ENCODE results near the gene PRPSAP2.
"Not testable (repeated sequence)": the region's sequence is repeated elsewhere in the genome, so short reads cannot be mapped to it uniquely, and the experiment has no call there.

The PRPSAP2 gene

DNA sequence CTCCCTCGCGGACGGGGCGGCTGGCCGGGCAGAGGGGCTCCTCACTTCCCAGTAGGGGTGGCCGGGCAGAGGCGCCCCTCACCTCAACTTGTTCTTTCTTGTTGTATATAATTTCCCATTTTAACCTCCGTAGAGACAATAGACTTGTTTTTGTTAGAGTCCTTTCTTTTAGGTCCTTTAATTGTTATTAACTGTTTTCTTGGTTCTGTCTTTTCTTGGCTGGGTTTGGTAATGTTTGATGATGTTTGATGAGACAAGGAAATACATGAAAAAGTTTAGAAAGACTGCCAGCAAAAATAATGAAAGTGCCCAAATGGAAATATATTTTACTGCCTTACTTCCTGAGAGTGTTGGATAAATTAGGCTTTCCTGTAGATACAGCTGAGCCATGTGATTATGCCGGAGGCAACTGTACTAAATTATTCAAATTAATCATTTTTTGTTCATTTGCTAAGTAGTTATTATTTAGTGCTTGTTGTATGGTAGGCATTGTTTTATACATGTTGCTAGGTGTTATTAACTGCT lies 30.9 kb downstream of the PRPSAP2 start:
- in situ Hi-C loops (cut with MboI; ENCODE audit: low sequenced_read_pairs), result no loop called here

DNA sequence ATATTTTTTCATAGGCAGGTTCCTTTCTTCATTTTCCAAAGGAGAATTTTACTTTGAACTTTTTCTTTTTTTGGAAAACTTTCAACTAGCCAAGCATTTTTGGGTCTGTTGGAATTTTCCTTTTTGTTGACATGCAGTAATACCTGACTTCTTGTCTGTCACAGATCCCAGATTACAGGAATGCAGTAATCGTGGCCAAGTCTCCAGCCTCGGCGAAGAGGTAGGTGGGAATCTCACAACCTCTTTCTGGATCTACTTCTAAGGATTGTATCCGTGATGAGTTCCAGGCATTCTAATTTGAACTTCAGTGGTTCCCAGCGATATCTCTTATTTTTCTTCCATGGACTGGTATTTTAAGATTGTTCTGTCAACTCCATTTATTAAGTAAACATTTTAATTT lies 31.7 kb downstream of the PRPSAP2 start:
- in situ Hi-C loops (cut with MboI; ENCODE audit: low sequenced_read_pairs), result no loop called here

DNA sequence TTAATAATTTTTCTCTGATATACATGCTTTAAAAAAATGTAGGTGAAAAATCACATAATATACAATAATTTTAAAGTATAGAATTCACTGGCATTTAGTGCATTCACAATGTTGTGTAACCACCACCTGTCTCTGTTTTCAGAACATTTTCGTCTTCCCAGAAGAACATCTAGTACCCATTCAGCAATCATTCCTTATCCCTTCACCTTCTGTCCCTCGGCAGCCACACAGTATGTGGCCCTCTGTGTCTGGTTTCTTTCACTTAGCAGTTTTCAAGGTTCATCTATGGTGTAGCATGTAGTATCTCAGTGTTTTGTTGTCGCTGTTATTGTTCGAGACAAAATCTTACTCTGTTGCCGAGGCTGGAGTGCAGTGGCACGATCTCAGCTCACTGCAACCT lies 33.6 kb downstream of the PRPSAP2 start:
- in situ Hi-C loops (cut with MboI; ENCODE audit: low sequenced_read_pairs), result no loop called here

DNA sequence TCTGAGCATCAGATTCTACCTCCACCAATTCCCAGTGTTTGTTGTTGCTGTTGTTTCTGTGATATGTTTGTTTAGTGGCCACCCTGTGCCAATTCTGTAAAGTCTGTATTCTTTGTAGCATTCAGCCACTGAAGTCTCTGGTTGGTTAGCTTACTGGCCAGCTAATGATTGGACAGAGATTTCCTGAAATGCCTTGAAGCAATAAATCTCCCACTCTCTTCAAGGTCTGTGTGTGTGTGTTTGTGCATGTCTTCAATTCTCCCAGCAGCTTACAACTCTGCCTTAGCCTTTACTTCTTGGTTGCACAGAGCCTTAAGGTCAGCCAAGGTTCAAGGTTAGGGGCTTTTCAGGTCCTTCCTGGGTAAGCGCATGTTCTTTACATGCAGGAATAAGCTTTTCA lies 38.2 kb downstream of the PRPSAP2 start:
- in situ Hi-C loops (cut with MboI; ENCODE audit: low sequenced_read_pairs), result no loop called here

DNA sequence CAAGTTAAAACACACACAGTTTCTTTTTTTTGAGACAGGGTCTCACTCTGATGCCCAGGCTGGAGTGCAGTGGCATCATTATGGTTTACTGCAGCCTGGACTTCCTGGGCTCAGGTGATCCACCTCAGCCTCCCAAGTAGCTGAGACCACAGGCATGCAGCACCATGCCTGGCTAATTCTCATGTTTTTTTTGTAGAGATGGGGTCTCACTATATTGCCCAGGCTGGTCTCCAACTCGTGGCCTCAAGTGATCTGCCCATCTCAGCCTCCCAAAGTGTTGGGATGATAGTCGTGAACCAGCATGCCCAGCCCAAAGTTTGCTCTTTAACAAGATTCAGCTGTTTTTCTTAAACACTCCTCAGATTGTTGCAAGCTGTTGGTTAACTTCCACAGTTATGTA lies 39.0 kb downstream of the PRPSAP2 start:
- in situ Hi-C loops (cut with MboI; ENCODE audit: low sequenced_read_pairs), result no loop called here

DNA sequence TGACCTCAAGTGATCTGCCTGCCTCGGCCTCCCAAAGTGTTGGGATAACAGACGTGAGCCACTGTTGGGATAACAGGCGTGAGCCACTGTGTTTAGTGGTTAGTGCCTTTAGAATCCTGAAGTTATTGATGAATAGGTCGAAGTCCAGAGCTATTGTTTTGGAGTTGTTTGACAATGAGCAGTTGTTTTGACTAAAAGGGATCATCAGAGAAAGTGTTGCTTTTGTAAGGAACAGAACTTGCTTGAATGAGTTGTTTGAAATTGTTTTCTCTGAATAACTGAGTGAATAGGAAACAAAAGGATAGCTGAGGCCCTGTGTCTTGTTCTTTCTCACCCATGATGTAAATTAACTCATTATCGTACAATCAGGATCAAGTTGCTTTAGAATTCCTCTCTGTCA lies 46.6 kb downstream of the PRPSAP2 start:
- in situ Hi-C loops (cut with MboI; ENCODE audit: low sequenced_read_pairs), result no loop called here

DNA sequence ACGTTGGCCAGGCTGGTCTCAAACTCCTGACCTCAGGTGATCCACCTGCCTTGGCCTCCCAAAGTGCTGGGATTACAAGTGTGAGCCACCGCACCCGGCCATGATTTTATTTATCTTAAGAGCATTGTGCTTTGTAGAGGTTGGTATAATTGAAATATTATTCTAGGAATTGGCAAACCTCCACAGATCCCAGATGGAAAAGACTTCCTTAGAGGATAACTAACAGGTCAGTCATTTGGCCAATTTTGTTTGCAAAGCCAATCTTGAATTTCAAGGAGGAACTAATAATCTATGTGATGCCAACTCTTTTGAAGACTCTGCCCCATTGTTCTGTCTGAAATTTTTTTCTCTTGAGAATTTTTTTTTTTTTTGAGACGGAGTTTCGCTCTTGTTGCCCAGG lies 47.3 kb downstream of the PRPSAP2 start:
- in situ Hi-C loops (cut with MboI; ENCODE audit: low sequenced_read_pairs), result no loop called here

DNA sequence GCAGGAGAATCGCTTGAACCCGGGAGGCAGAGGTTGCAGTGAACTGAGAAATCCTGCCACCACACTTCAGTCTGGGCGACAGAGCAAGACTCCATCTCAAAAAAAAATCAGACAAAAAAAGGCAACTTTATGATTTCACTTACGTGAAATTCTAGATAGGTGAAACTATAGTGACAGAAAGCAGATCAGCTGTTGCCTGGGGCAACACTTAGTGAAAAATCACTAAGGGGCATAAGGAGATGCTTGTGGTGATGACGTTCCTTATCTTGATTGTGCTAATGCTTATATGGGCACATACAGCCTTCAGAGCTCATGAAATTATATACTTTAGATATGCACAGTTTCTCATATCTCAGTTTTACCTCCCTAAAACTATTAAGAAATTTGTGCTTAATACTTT lies 52.4 kb downstream of the PRPSAP2 start:
- in situ Hi-C loops (cut with MboI; ENCODE audit: low sequenced_read_pairs), result no loop called here

DNA sequence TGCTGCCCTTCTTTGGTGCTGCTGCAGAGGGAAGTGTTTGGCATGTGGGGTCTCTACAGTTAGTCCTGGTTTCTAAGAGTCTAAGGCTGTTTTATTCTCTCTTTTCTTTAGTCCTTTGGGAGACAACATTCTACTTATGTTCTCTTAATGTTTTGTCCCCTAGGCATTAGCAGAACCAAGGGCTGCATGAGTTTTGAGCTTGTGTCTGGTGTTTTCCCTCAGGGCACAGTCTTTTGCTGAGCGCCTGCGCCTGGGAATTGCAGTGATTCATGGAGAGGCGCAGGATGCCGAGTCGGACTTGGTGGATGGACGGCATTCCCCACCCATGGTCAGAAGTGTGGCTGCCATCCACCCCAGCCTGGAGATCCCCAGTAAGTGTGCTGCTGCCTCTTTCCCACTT lies 53.0 kb downstream of the PRPSAP2 start:
- in situ Hi-C loops (cut with MboI; ENCODE audit: low sequenced_read_pairs), result no loop called here

DNA sequence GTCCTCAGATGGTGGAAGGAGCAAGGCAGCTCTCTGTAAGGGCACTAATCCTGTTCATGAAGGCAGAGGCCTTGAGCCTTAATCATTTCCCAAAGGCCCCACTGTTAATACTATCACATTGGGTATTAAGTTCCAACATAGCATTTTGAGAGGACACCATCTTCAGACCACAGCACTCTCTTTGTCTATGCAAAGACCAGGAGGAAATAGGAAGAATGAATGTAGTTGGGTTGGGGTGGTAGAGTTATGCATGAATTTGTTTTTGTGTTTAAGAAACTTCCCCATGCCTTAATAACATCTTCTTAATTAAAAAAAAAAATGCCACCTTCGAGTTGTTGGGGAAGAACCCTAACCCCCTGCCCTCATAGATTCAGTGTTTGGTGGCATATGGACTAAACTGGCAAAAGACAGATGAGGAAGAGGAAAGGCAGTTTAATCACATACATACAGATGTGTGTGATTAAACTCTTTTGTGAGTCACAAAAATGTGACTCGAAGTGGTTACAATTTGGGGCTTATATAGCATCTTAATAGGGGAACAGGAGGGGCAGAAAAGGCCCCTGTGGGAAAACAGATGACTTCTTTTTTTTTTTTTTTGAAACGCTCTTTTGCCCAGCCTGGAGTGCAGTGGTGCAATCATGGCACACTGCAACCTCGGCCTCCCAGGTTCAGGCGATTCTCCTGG lies 59.0 kb downstream of the PRPSAP2 start:
- in situ Hi-C loops (cut with MboI; ENCODE audit: low sequenced_read_pairs), result no loop called here

DNA sequence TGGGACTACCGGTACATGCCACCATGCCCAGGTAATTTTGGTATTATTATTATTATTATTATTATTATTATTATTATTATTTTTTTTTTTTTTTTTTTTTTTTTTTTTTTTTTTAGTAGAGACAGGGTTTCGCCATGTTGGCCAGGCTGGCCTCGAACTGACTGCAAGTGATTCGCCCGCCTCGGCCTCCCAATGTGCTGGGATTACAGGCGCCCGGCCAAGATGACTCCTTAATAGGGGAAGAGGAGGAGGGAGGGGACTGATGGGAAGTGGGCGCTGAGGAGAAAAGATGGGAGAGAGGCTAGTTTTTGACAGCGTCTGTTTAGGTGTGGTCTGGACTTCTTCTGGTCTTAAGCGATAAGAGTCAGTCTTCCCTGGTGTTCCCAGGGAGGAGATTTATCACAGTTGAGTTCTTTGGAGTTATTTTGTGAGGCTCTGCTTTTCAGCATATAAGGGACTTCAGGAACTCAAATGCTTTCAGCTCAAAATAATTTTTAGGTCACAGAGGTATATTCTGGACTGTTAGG lies 59.6 kb downstream of the PRPSAP2 start:
- in situ Hi-C loops (cut with MboI; ENCODE audit: low sequenced_read_pairs), result no loop called here

GRCh38 chr17:18919963-18920362 lies 62.0 kb downstream of the PRPSAP2 start:
- in situ Hi-C loops (cut with MboI; ENCODE audit: low sequenced_read_pairs), result no loop called here

GRCh38 chr17:18920911-18921441 lies 63.0 kb downstream of the PRPSAP2 start:
- in situ Hi-C loops (cut with MboI; ENCODE audit: low sequenced_read_pairs), result no loop called here

- in situ Hi-C loops (cut with MboI; ENCODE audit: low sequenced_read_pairs), result no loop called here
These were observed 63.6 kb downstream of the PRPSAP2 start for GRCh38 chr17:18921485-18921884.

- in situ Hi-C loops (cut with MboI; ENCODE audit: low sequenced_read_pairs), result no loop called here
These were observed 64.1 kb downstream of the PRPSAP2 start for GRCh38 chr17:18921912-18922451.

GRCh38 chr17:18922596-18922995 lies 64.7 kb downstream of the PRPSAP2 start:
- in situ Hi-C loops (cut with MboI; ENCODE audit: low sequenced_read_pairs), result not testable (repeated sequence)

DNA sequence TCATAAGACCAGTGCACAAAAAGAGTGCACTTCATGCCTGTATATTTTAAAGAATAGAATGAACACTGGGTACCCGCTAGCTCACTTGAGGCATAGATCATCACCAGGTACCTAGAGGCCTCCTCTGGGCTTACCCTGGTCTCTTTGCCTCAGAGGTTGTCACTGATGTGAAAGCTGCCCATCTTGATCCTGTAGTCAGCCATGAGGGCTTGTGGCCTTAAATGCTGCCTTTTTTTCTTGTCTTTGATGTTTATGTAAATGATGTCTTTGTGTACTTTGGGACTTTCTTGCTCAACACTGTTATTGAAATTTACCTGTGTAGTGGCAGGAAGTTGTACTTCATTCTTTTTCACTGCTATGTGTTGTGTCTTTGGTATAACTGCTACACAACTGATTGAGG lies 67.3 kb downstream of the PRPSAP2 start:
- in situ Hi-C loops (cut with MboI; ENCODE audit: low sequenced_read_pairs), result no loop called here

DNA sequence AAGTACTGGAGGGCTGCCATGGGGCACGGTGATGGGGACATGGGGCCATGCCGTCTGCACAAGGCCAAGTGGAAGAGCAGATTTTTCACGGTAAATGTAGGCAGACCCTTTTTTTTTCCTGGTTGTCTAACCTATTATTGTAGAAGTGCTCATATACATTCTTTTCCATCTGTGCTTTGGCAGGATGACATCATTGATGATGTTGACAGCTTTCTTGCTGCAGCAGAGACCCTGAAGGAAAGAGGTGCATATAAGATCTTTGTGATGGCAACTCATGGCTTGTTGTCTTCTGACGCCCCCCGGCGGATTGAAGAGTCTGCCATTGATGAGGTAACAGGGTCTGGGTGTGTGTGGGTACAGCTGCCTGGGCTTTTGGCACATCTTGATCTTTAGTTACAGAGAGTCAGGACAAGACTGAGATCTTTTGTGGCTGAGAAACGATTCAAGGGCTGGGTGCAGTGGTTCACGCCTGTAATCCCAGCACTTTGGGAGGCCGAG lies 70.7 kb downstream of the PRPSAP2 start:
- in situ Hi-C loops (cut with MboI; ENCODE audit: low sequenced_read_pairs), result no loop called here

GRCh38 chr17:18932360-18933055 lies 74.6 kb downstream of the PRPSAP2 start:
- in situ Hi-C loops (cut with MboI; ENCODE audit: low sequenced_read_pairs), result no loop called here

- in situ Hi-C loops (cut with MboI; ENCODE audit: low sequenced_read_pairs), result no loop called here
These were observed 75.4 kb downstream of the PRPSAP2 start for GRCh38 chr17:18933102-18934058.

Measured in HL-60/S4 treated with retinoic acid at 250 ng/mL for 4 days and 3 days (cell line).